CD4-positive, alpha-beta T cell (primary cell): ENCODE measurements around the gene MUC2. TPM values are rescaled to one million over a fixed set of nuclear protein-coding genes. Genes with fewer than 3 reads are reported as not detected.

Experiments
- ATAC-seq: fragments of 200-7000 bp; cut with Tn5 transposase; one replicate; pipeline ENCODE4 v1.10.0; 2022; ENCODE audit warnings: mild to moderate bottlenecking; ENCODE audit not compliant: poor library complexity
- CTCF ChIA-PET: fragments of 350-600 bp; sonication (Branson Sonifier 250); formaldehyde crosslinking; loops from one replicate; lab custom pipeline; 2021; ENCODE audit warnings: antibody characterized with exemption, inconsistent platforms; lab: Charles Lee
- POLR2A ChIA-PET: fragments of 350-600 bp; sonication (Branson Sonifier 250); formaldehyde crosslinking; loops from one replicate; lab custom pipeline; 2021; ENCODE audit warnings: antibody characterized with exemption, inconsistent platforms; lab: Charles Lee
- DNase-seq, 14 experiments: peaks; one replicate each; pipeline ENCODE4 v3.0.0-alpha.2; 2013 to 2020; ENCODE audit warnings: mixed read lengths in 2 of 14
- H3K27ac ChIP-seq, 2 donors: one replicate each; pipeline versions ENCODE4 v1.5.1 to v1.7.0; 2013; ENCODE audit warnings: low read length in 2 of 2, low read depth in 1 of 2, mild to moderate bottlenecking in 1 of 2
- H3K27me3 ChIP-seq, 2 experiments: 1 replicate in 1 of 2; 2 replicates in 1 of 2; pipeline versions ENCODE4 v1.6.1 to v1.7.0; 2013; ENCODE audit warnings: low read length in 2 of 2, control low read depth in 1 of 2, mild to moderate bottlenecking in 1 of 2, moderate library complexity in 1 of 2; ENCODE audit not compliant: insufficient read depth in 2 of 2, control insufficient read depth in 1 of 2
- H3K36me3 ChIP-seq: one replicate; pipeline ENCODE4 v1.6.1; 2013; ENCODE audit warnings: low read length, control low read depth; ENCODE audit not compliant: insufficient read depth
- H3K4me1 ChIP-seq: one replicate; pipeline ENCODE4 v1.6.1; 2013; ENCODE audit warnings: low read length, control low read depth; ENCODE audit not compliant: insufficient read depth
- H3K4me3 ChIP-seq: one replicate; pipeline ENCODE4 v1.5.1; 2013; ENCODE audit warnings: mild to moderate bottlenecking, low read length, moderate library complexity
- H3K9me3 ChIP-seq, 2 experiments: 1 replicate in 1 of 2; 2 replicates in 1 of 2; pipeline versions ENCODE4 v1.6.1 to v1.7.0; 2013; ENCODE audit warnings: low read length in 2 of 2, mild to moderate bottlenecking in 2 of 2, control low read depth in 1 of 2, moderate library complexity in 1 of 2; ENCODE audit not compliant: control insufficient read depth in 1 of 2, insufficient read depth in 1 of 2
- H3K27ac Mint-ChIP-seq: one replicate; pipeline ENCODE4 v1.8.0; 2020; ENCODE audit warnings: mixed read lengths
- H3K27me3 Mint-ChIP-seq: one replicate; pipeline ENCODE4 v1.8.0; 2021; ENCODE audit warnings: mixed read lengths
- H3K36me3 Mint-ChIP-seq: one replicate; pipeline ENCODE4 v1.8.0; 2021; ENCODE audit warnings: low read depth, mixed read lengths
- H3K4me1 Mint-ChIP-seq: one replicate; pipeline ENCODE4 v1.8.0; 2021; ENCODE audit warnings: low read depth, mixed read lengths
- H3K4me3 Mint-ChIP-seq: one replicate; pipeline ENCODE4 v1.8.0; 2020; ENCODE audit warnings: mild to moderate bottlenecking, mixed read lengths
- H3K9me3 Mint-ChIP-seq: one replicate; pipeline ENCODE4 v1.8.0; 2020; ENCODE audit warnings: mixed read lengths
- CTCF ChIP-seq: fragments of 200-600 bp; IDR thresholded peaks from one replicate; pipeline ENCODE4 v1.8.0; 2022; ENCODE audit warnings: antibody characterized with exemption, mild to moderate bottlenecking
- intact Hi-C, 2 experiments: fragments of 100-400 bp; cut with DNase I in 1 of 2; cut with micrococcal nuclease in 1 of 2; formaldehyde crosslinking; loops; one replicate each; pipeline versions ENCODE4 v1.15.1 to v1.9.0; 2023 to 2025; cut with DNase I, micrococcal nuclease
- total RNA-seq, 174 experiments: library from RNA in 2 of 174; stranded (reverse) in 2 of 174; gene quantifications; one replicate each; pipeline ENCODE4 v1.2.3 and lab custom pipeline; 2021 to 2026

Gene MUC2
- total RNA-seq, 2 experiments from 2014 or later = not detected

GRCh38 chr11:1116104-1116503 is 41.4 kb downstream of the MUC2 start:
- Mint-ChIP-seq H3K36me3 (no peaks in the 10 kb centered on the region), H3K9me3 (no peaks in the 10 kb centered on the region), H3K27me3 (no peaks in the 10 kb centered on the region), H3K4me1 (no peaks in the 10 kb centered on the region), H3K4me3 (no peak overlapping the region), H3K27ac (no peak overlapping the region)
- CTCF ChIA-PET = no interaction called here
- no peak overlapping the region for H3K27ac ChIP-seq
- no peaks in the 10 kb centered on the region for H3K27me3 ChIP-seq
- intact Hi-C loops = no loop called here
- POLR2A ChIA-PET = no interaction called here
- peak in 2 of 14 experiments; percentile 1 to 8 for DNase-seq
- TF ChIP-seq CTCF = no peak
- ATAC-seq = no peak
- no peaks in the 10 kb centered on the region for H3K36me3 ChIP-seq
- H3K4me1 ChIP-seq = no peaks in the 10 kb centered on the region
- no peak overlapping the region for H3K4me3 ChIP-seq
- peaks cover 0 to 20% of the 10 kb centered on the region in 2 experiments for H3K9me3 ChIP-seq

- Histone ChIP-seq H3K4me3 (no peak overlapping the region), H3K27ac (no peak overlapping the region), H3K27me3 (no peaks in the 10 kb centered on the region), H3K9me3 (peaks cover 0 to 21% of the 10 kb centered on the region in 2 experiments), H3K36me3 (no peaks in the 10 kb centered on the region), H3K4me1 (no peaks in the 10 kb centered on the region)
- DNase-seq (peak in 2 of 14 experiments; percentile 5 to 25), ATAC-seq (no peak)
- Mint-ChIP-seq H3K27ac (no peak overlapping the region), H3K36me3 (no peaks in the 10 kb centered on the region), H3K9me3 (no peaks in the 10 kb centered on the region), H3K4me1 (no peaks in the 10 kb centered on the region), H3K27me3 (no peaks in the 10 kb centered on the region), H3K4me3 (no peak overlapping the region)
- intact Hi-C loops = no loop called here
- ChIA-PET CTCF (no interaction called here), POLR2A (no interaction called here)
- no peak for TF ChIP-seq CTCF
Observed at GRCh38 chr11:1116666-1117390, 42.2 kb downstream of the MUC2 start.

GRCh38 chr11:1117992-1118391 is 43.3 kb downstream of the MUC2 start:
- no peaks in the 10 kb centered on the region for H3K4me1 Mint-ChIP-seq
- H3K36me3 ChIP-seq = no peaks in the 10 kb centered on the region
- no peaks in the 10 kb centered on the region for H3K4me1 ChIP-seq
- no peaks in the 10 kb centered on the region for H3K9me3 Mint-ChIP-seq
- H3K9me3 ChIP-seq = peaks cover 0 to 13% of the 10 kb centered on the region in 2 experiments
- no peaks in the 10 kb centered on the region for H3K36me3 Mint-ChIP-seq
- no peak overlapping the region for H3K27ac Mint-ChIP-seq
- intact Hi-C loops = no loop called here
- ChIA-PET POLR2A (no interaction called here), CTCF (no interaction called here)
- no peak overlapping the region for H3K4me3 ChIP-seq
- ATAC-seq (no peak), DNase-seq (peak in 1 of 14 experiments; percentile 4)
- H3K4me3 Mint-ChIP-seq = no peak overlapping the region
- H3K27me3 ChIP-seq = no peaks in the 10 kb centered on the region
- TF ChIP-seq CTCF = no peak
- H3K27me3 Mint-ChIP-seq = no peaks in the 10 kb centered on the region
- H3K27ac ChIP-seq = no peak overlapping the region
